Lung (tissue), 12 donors: Measurements from ENCODE around the gene TARBP2. TPM values are rescaled to one million over a fixed set of nuclear protein-coding genes. Genes with fewer than 3 reads are reported as not detected.

ENCODE experiments used
- ATAC-seq: fragments of 200-7000 bp; cut with Tn5 transposase; one replicate; pipeline ENCODE4 v1.9.1; 2020; ENCODE audit warnings: moderate number of reproducible peaks; ENCODE audit not compliant: insufficient read depth, low FRiP score
- DNase-seq, 3 donors: peaks; one replicate each; pipeline ENCODE4 v3.0.0-alpha.2; 2013 to 2017
- H3K27ac ChIP-seq, 2 donors: one replicate each; pipeline ENCODE4 v1.5.1; 2013; ENCODE audit warnings: mild to moderate bottlenecking in 2 of 2, moderate library complexity in 2 of 2, control low read depth in 1 of 2, inconsistent platforms in 1 of 2, low read depth in 1 of 2, low read length in 1 of 2
- H3K27me3 ChIP-seq, 3 donors: one replicate each; pipeline ENCODE4 v1.5.1; 2013; ENCODE audit warnings: low read length in 2 of 3; ENCODE audit not compliant: control insufficient read depth in 3 of 3, insufficient read depth in 3 of 3
- H3K36me3 ChIP-seq, 4 donors: one replicate each; pipeline ENCODE4 v1.5.1; 2013; ENCODE audit warnings: low read length in 4 of 4, mild to moderate bottlenecking in 1 of 4, moderate library complexity in 1 of 4; ENCODE audit not compliant: control insufficient read depth in 4 of 4, insufficient read depth in 4 of 4
- H3K4me1 ChIP-seq, 5 donors: one replicate each; pipeline ENCODE4 v1.5.1; 2013; ENCODE audit warnings: low read length in 5 of 5, mild to moderate bottlenecking in 2 of 5, moderate library complexity in 1 of 5; ENCODE audit not compliant: control insufficient read depth in 5 of 5, insufficient read depth in 5 of 5
- H3K4me3 ChIP-seq: one replicate; pipeline ENCODE4 v1.5.1; 2013; ENCODE audit warnings: mild to moderate bottlenecking, control low read depth, moderate library complexity
- H3K9ac ChIP-seq, 2 donors: one replicate each; pipeline ENCODE4 v1.5.1; 2013; ENCODE audit warnings: low read length in 2 of 2, control low read depth in 1 of 2; ENCODE audit not compliant: insufficient read depth in 1 of 2
- H3K9me3 ChIP-seq, 4 donors: one replicate each; pipeline ENCODE4 v1.5.1; 2013; ENCODE audit warnings: low read length in 3 of 4, mild to moderate bottlenecking in 1 of 4, moderate library complexity in 1 of 4; ENCODE audit not compliant: control insufficient read depth in 4 of 4, insufficient read depth in 3 of 4
- WGBS, 2 donors: extraction: QIAGEN DNeasy Blood & Tissue Kit; methylation state at CpG; one replicate each; pipeline ENCODE4 v1.1.7; 2013; 5-methylcytosine and 5-hydroxymethylcytosine counted together
- polyA plus RNA-seq, 2 donors: library from polyadenylated mRNA; stranded (reverse); fragments of 200-250 nt; gene quantifications; one replicate each; pipeline ENCODE4 v1.2.1, GENCODE V29; 2013
- total RNA-seq, 2 donors: library from RNA; depleted of rRNA in 1 of 2; stranded (reverse); fragments of >200 nt in 1 of 2; gene quantifications; one replicate each; pipeline ENCODE4 v1.2.1, GENCODE V29; 2014 to 2021
- TF ChIP-seq, protein P1 (sequence below): IDR thresholded peaks from 2 replicates; pipeline ENCODE4 v1.5.1; 2012; ENCODE audit warnings: mild to moderate bottlenecking; ENCODE audit errors: control extremely low read depth, extremely low read depth
- donor health status: control.
- donor health status: control.
- donor health status: Bipolar disorder and iron deficiency.
- donor health status: healthy.
- donor health status: DM: yes; HTN: yes; CAD: no.

TARBP2 gene
- total and polyA plus RNA-seq, 4 donors = 32.2 to 41.3 (median 34.8) TPM

- Histone ChIP-seq H3K4me1 (peaks cover 0 to 19% (median 0%) of the 10 kb centered on the region in 5 donors), H3K4me3 (no peak overlapping the region), H3K27ac (peak overlapping the region in 1 of 2 donors; percentile 72), H3K9ac (no peak overlapping the region), H3K36me3 (peaks cover 58 to 91% (median 79%) of the 10 kb centered on the region in 4 donors), H3K27me3 (no peaks in the 10 kb centered on the region), H3K9me3 (no peaks in the 10 kb centered on the region)
- 65 to 68% methylated on average over 5 of the region's 5 CpGs for WGBS, 2 donors
- ATAC-seq (no peak), DNase-seq (no peak)
- TF ChIP-seq, protein P1, sequence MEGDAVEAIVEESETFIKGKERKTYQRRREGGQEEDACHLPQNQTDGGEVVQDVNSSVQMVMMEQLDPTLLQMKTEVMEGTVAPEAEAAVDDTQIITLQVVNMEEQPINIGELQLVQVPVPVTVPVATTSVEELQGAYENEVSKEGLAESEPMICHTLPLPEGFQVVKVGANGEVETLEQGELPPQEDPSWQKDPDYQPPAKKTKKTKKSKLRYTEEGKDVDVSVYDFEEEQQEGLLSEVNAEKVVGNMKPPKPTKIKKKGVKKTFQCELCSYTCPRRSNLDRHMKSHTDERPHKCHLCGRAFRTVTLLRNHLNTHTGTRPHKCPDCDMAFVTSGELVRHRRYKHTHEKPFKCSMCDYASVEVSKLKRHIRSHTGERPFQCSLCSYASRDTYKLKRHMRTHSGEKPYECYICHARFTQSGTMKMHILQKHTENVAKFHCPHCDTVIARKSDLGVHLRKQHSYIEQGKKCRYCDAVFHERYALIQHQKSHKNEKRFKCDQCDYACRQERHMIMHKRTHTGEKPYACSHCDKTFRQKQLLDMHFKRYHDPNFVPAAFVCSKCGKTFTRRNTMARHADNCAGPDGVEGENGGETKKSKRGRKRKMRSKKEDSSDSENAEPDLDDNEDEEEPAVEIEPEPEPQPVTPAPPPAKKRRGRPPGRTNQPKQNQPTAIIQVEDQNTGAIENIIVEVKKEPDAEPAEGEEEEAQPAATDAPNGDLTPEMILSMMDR = no peak
Measured at GRCh38 chr12:53463802-53464560, 37.1 kb upstream of the TARBP2 start.

- no peak overlapping the region for H3K4me3 ChIP-seq
- no peaks in the 10 kb centered on the region for H3K9me3 ChIP-seq
- no peak for DNase-seq
- no peaks in the 10 kb centered on the region for H3K27me3 ChIP-seq
- H3K27ac ChIP-seq = no peak overlapping the region
- peaks cover 0 to 19% (median 0%) of the 10 kb centered on the region in 5 donors for H3K4me1 ChIP-seq
- TF ChIP-seq, protein P1 = no peak
- peaks cover 59 to 91% (median 77%) of the 10 kb centered on the region in 4 donors for H3K36me3 ChIP-seq
- 96% methylated on average over 11 of the region's 11 CpGs for WGBS, 2 donors
- H3K9ac ChIP-seq = no peak overlapping the region
- no peak for ATAC-seq
Measured at GRCh38 chr12:53464685-53465418, 36.2 kb upstream of the TARBP2 start.

DNA sequence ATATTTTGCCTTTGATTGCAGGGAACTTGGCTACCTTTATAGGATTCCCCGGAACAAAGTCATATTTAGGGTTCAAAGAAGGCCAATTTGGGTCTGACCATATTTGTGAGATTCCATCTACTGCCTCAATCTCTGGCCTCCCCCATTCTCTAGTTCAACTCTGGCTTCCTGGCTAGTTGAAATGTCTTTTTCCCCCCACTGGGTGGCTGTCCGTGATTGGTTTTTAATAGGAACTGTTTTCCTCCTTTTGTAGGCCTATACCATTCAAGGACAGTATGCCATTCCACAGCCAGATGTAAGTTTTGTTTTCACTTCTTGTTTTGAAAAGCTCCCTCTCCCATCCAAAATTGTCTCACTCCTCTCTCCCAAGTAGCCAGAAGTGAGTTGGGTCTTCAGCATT lies 35.4 kb upstream of the TARBP2 start:
- Histone ChIP-seq H3K9me3 (no peaks in the 10 kb centered on the region), H3K9ac (no peak overlapping the region), H3K4me3 (no peak overlapping the region), H3K27ac (no peak overlapping the region), H3K4me1 (peaks cover 0 to 19% (median 0%) of the 10 kb centered on the region in 5 donors), H3K27me3 (no peaks in the 10 kb centered on the region), H3K36me3 (peaks cover 57 to 87% (median 78%) of the 10 kb centered on the region in 4 donors)
- TF ChIP-seq, protein P1 = no peak
- ATAC-seq (no peak), DNase-seq (no peak)
- 74 to 80% methylated on average over 2 of the region's 2 CpGs for WGBS, 2 donors
